Measurements from ENCODE around the gene PLCB3.

The PLCB3 gene

GRCh38 chr11:64268025-64268892 lies 16.9 kb downstream of the PLCB3 start:
- no peak for DNase-seq

DNA sequence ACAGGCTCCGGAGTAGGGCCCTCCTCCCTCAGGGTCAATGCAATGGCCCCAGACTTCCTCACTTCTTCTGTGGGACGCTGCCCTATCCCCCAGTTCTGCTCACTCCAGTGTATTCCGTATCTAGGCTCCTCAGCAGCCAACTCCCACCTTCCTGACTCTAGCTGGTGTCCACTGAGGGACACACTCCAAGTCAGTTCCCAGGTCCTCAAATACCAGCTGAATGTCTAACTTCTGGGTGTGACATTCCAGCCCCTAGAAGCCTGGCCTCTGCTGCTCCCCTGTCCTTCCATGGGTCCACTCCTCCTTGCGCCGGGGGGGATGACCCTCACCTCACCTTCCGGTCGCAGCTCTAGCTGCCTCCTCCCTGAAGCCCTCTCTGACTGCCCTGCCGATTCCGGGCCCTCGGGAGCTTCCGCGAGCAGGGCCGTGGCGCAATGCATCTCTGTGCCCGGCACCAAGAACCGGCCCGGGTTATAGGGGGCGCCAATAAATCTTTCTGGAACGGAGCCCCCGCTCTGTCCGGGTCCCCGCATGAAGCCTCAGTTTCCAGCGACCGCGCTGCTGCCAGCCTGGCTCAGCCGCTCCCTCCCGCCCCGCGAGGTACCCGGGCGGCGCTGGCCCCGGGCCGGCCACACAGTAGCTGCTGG lies 17.7 kb downstream of the PLCB3 start:
- no peak for DNase-seq

DNA sequence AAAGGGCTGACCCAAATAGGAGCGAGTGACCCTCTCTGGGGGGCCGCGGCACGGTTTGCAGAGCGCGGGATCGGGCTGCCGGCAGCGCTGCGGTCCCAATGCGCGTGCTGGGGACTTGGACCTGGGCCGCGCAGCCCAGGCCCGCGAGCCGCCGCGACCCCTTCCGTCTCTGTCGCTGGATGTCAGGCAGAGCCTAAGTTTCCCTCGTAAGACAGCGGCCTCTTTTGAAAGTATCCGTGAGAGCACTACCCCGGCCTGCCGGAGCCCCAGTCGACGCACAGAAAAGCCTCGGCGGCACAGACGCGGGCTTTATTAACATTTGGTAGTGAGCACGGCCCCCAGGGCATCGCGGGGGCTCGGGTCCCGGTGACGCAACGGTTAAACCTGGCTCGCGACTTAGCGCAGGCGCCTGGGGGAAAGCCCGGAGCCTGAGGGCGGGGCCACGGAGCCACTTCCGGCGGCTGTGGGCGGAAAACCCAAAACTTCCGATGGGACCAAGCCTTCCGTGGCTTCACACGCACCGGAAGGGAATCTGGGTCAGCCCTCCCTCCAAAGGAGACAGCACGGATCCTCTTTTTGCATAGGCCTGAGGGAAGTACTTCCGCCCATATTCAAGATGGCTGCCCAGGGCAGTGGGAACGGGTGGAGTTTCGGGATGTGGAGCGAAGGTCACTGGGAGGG lies 18.4 kb downstream of the PLCB3 start:
- peak; percentile 99 for DNase-seq

DNA sequence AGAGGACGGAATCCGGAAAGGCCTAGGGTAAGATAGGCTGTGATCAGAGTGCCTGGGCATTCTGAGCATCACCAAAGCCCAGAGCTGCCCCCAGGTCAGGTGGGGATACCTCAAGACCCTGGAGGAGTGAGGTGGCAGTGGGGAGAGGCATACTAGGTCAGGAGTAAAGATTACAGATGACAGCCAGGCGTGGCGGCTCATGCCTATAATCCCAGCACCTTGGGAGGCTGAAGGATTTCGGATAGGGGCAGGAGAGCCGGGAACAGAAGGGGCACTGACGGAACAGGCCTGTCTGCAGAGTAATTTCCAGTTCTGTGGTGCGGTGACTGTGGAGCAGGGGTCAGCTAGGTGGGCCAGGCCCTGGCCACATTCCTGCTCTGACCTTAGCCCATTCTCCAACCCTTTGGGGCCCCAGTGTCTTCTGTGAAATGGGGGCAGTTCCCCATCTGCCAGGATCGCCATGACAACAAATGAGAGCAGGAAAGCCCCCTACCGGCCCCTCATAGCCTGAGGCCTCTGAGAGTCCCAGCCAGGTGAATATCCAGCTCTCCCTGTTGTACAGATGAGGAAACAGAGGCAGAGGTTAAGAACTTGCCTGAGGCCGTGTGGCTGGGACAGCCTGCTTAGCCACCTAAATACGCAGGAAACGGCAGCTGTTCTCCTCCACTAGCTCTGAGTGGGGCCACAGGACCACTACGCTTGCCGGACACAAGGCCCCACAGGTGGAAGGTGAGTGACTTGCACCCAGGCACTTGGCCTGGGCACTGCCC lies 23.9 kb downstream of the PLCB3 start:
- DNase-seq = no peak

DNA sequence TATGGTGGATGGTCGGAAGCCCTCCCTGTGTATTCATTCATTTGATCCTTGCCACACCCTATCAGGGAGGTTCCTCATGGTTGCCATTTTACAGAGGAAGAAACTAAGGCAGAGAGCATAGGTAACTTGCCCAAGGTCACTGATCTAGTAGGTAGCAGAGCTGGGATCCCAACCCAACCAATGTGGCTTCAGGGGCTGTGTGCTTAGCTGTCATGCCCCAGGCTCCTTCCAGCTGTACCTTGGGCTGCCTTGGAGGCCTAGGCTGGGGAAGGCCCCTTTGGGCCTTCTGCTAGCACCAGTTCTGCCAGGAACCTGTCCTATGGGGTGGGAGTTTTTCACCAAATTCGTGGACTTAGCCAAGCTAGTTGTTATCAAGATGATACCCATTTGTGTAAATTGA lies 24.5 kb downstream of the PLCB3 start:
- no peak for DNase-seq

GRCh38 chr11:64276653-64277431 lies 25.5 kb downstream of the PLCB3 start:
- DNase-seq = no peak

- DNase-seq = no peak
These were observed 27.4 kb downstream of the PLCB3 start for GRCh38 chr11:64278576-64279190.

DNA sequence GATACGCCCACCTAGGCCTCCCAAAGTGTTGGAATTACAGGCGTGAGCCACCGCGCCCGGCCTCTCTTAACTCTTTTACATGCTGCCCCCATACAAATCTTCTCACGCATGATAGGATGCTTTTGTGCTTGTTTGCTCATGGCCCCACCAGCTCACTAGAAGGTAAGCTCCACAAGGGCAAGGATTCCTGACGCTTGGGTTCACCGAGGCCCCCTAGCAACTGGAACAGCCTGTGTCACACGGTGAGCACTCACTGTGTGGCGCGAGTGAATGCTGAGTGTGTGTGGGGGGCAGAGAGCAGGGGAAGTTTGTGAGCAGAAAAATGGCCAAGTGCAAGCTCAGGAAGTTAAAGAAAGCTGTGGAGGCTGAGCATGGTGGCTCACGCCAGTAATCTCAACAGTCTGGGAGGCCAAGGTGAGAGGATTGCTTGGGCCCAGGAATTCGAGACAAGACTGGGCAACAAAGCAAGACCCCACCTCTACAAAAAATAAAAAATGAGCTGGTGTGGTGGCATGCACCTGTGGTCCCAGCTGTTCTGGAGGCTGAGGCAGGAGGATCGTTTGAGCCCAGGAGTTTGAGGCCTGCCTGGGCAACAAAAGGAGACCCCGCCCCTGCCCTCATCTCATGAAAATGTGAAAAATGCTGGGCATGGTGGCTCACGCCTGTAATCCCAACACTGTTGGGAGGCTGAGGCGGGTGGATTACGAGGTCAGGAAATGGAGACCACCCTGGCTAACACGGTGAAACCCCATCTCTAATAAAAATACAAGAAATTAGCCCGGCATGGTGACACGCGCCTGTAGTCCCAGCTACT lies 30.8 kb downstream of the PLCB3 start:
- no peak for DNase-seq

- DNase-seq = no peak
These were observed 31.8 kb downstream of the PLCB3 start for GRCh38 chr11:64283092-64283491.

GRCh38 chr11:64284048-64284961 lies 33.0 kb downstream of the PLCB3 start, which contains the start of gene BAD:
TSS of gene BAD (minus strand) at chr11:64284665. CDS start at chr11:64284368, 297 bp downstream.
- peak; percentile 96 for DNase-seq

GRCh38 chr11:64284962-64285884 lies 33.9 kb downstream of the PLCB3 start, which contains the start of gene GPR137:
TSS of gene GPR137 (plus strand) at chr11:64285848. CDS start at chr11:64286525, 677 bp downstream.
- peak; percentile 100 for DNase-seq

GRCh38 chr11:64285885-64286800 lies 34.8 kb downstream of the PLCB3 start:
- DNase-seq = peak; percentile 65

- no peak for DNase-seq
These were observed 35.5 kb downstream of the PLCB3 start for GRCh38 chr11:64286801-64287159.

- DNase-seq = no peak
These were observed 36.5 kb downstream of the PLCB3 start for GRCh38 chr11:64287676-64288352.

GRCh38 chr11:64288353-64288750 lies 37.0 kb downstream of the PLCB3 start:
- no peak for DNase-seq

DNA sequence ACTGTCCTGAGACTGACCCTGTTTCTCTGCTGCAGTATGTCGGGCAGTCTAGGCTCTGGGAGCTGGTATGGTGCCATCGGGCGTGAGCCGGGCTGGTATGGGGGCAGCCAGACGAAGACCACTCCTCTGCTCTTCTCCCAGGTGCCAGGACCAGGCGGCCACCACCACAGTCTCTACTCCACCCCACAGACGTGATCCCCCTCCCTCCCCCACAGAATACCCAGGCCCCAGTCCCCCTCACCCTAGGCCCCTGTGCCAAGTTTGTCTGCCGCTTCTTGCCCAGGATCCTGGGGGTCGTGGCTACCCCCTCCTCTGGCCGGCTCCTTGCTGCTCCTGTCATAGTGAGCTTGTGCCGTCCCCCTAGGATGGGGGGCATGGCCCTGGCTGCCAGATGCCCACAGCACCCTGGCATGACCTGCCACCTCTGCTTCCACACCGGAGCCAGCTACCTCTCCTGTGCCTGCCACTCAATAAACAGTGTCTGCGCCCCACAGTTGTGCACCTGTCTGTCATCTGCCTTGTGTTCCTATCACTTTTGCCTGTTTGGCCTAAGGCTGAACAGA lies 37.8 kb downstream of the PLCB3 start:
- no peak for DNase-seq
